ENCODE measurements around the gene MCHR1.
"Not testable (repeated sequence)": the region's sequence is repeated elsewhere in the genome, so short reads cannot be mapped to it uniquely, and the experiment has no call there.

Gene MCHR1

GRCh38 chr22:40694411-40694810 is 15.1 kb downstream of the MCHR1 start:
- no peak for DNase-seq

- no peak for DNase-seq
Measured at GRCh38 chr22:40701274-40701673, 22.0 kb downstream of the MCHR1 start.

GRCh38 chr22:40703174-40703573 is 23.9 kb downstream of the MCHR1 start:
- DNase-seq: no peak

GRCh38 chr22:40703736-40704135 is 24.5 kb downstream of the MCHR1 start:
- no peak for DNase-seq

GRCh38 chr22:40705918-40706682 is 26.8 kb downstream of the MCHR1 start:
- no peak for DNase-seq

- no peak for DNase-seq
Measured at GRCh38 chr22:40707154-40707553, 27.9 kb downstream of the MCHR1 start.

- no peak for DNase-seq
Measured at GRCh38 chr22:40708177-40708576, 28.9 kb downstream of the MCHR1 start.

GRCh38 chr22:40709752-40710413 is 30.6 kb downstream of the MCHR1 start:
- DNase-seq: peak; percentile 20

- no peak for DNase-seq
Measured at GRCh38 chr22:40712311-40712710, 33.0 kb downstream of the MCHR1 start.

- DNase-seq: peak; percentile 82
Measured at GRCh38 chr22:40714499-40715337, 35.4 kb downstream of the MCHR1 start.

- DNase-seq: no peak
Measured at GRCh38 chr22:40716116-40716515, 36.8 kb downstream of the MCHR1 start.

GRCh38 chr22:40717657-40718056 is 38.4 kb downstream of the MCHR1 start:
- DNase-seq: not testable (repeated sequence)

- no peak for DNase-seq
Measured at GRCh38 chr22:40718250-40719204, 39.2 kb downstream of the MCHR1 start.

GRCh38 chr22:40719599-40719998 is 40.3 kb downstream of the MCHR1 start:
- no peak for DNase-seq

GRCh38 chr22:40720156-40720537 is 40.9 kb downstream of the MCHR1 start:
- DNase-seq: not testable (repeated sequence)

GRCh38 chr22:40720538-40721256 is 41.4 kb downstream of the MCHR1 start:
- no peak for DNase-seq

GRCh38 chr22:40721266-40721665 is 42.0 kb downstream of the MCHR1 start:
- DNase-seq: peak; percentile 80

- no peak for DNase-seq
Measured at GRCh38 chr22:40723396-40723933, 44.2 kb downstream of the MCHR1 start.

- DNase-seq: no peak
Measured at GRCh38 chr22:40726514-40726913, 47.2 kb downstream of the MCHR1 start.

GRCh38 chr22:40727070-40727963 is 48.0 kb downstream of the MCHR1 start:
- DNase-seq: peak; percentile 42
